K562 (cell line): Measurements from ENCODE around the gene NOL4L. TPM values are rescaled to one million over a fixed set of nuclear protein-coding genes. Genes with fewer than 3 reads are reported as not detected.

Experiments
- ATAC-seq: fragments of 200-7000 bp; cut with Tn5 transposase; 3 replicates; pipeline ENCODE4 v1.9.1; 2020; ENCODE audit warnings: moderate library complexity
- BruUV-seq: library from RNA; stranded (reverse); fragments of 400-500 nt; replicated peaks from 2 replicates; lab custom pipeline; 2021; lab: Mats Ljungman, UMichigan
- CTCF ChIA-PET: fragments of 300-600 bp; formaldehyde crosslinking; extraction: SDS; loops from one replicate; lab custom pipeline; 2021; ENCODE audit warnings: low intra/inter-chr PET ratio; lab: Yijun Ruan, JAX
- POLR2A ChIA-PET: fragments of 300-600, 350-650 bp; sonication (Branson Sonifier 250); formaldehyde crosslinking; extraction: SDS; loops from one replicate; lab custom pipeline; 2021; ENCODE audit warnings: antibody characterized with exemption, inconsistent platforms; lab: Yijun Ruan, JAX
- DNase-seq, 4 experiments: peaks; one replicate each; pipeline versions ENCODE4 v3.0.0 to v3.0.0-alpha.2; 2011 to 2018; ENCODE audit warnings: low spot score in 3 of 4, mixed read lengths in 3 of 4; ENCODE audit errors: extremely low read depth in 1 of 4
- FAIRE-seq: peaks from 2 replicates; lab custom pipeline; 2011; peaks lifted over from hg19 to GRCh38; lab: Jason Lieb, UNC
- H2AFZ ChIP-seq: 2 replicates; pipeline ENCODE4 v1.6.0; 2011; ENCODE audit warnings: low read depth, low read length, control low read depth, inconsistent platforms
- H3K27ac ChIP-seq: fragments of 200-600 bp; 3 replicates; pipeline ENCODE4 v1.8.0; 2011; ENCODE audit warnings: low read depth, mild to moderate bottlenecking, control low read depth, inconsistent platforms, low read length, moderate library complexity, mixed read lengths; ENCODE audit errors: extremely low read depth
- H3K27me3 ChIP-seq, 2 experiments: fragments of 300-600 bp in 1 of 2; 2 replicates in 1 of 2; 3 replicates in 1 of 2; pipeline versions ENCODE4 v1.6.0 to v1.8.0; 2011; ENCODE audit warnings: inconsistent platforms in 2 of 2, low read length in 2 of 2, mild to moderate bottlenecking in 1 of 2, mixed read lengths in 1 of 2, moderate library complexity in 1 of 2; ENCODE audit not compliant: control insufficient read depth in 2 of 2, insufficient read depth in 2 of 2
- H3K36me3 ChIP-seq: fragments of 300-600 bp; 3 replicates; pipeline ENCODE4 v1.8.0; 2011; ENCODE audit warnings: mild to moderate bottlenecking, low read length, inconsistent platforms; ENCODE audit not compliant: control insufficient read depth, insufficient read depth
- H3K4me1 ChIP-seq, 2 experiments: fragments of 200-600 bp in 1 of 2; replicated peaks in 1 of 2; 2 replicates in 1 of 2; 3 replicates in 1 of 2; pipeline versions ENCODE4 v1.5.1 to v1.8.0; 2011; ENCODE audit warnings: inconsistent platforms in 2 of 2, low read length in 2 of 2, mild to moderate bottlenecking in 1 of 2, mixed read lengths in 1 of 2, moderate library complexity in 1 of 2; ENCODE audit not compliant: control insufficient read depth in 2 of 2, insufficient read depth in 2 of 2
- H3K4me2 ChIP-seq: 2 replicates; pipeline ENCODE4 v1.6.1; 2011; ENCODE audit warnings: low read length, control low read depth, inconsistent platforms, mixed read lengths; ENCODE audit not compliant: insufficient read depth
- H3K4me3 ChIP-seq: fragments of 200-600 bp; sonication (generic), shearing (Covaris generic); 2 replicates; pipeline ENCODE4 v1.5.1; 2016; ENCODE audit warnings: control low read depth, inconsistent platforms
- H3K79me2 ChIP-seq: fragments of 200-600 bp; 3 replicates; pipeline ENCODE4 v1.8.0; 2011; ENCODE audit warnings: low read length, inconsistent platforms; ENCODE audit not compliant: control insufficient read depth, insufficient read depth
- H3K9ac ChIP-seq, 2 experiments: 2 replicates each; pipeline versions ENCODE4 v1.6.0 to v1.6.1; 2011; ENCODE audit warnings: low read depth in 2 of 2, low read length in 2 of 2, control low read depth in 1 of 2, inconsistent platforms in 1 of 2, mild to moderate bottlenecking in 1 of 2, mixed read lengths in 1 of 2; ENCODE audit not compliant: insufficient read depth in 1 of 2
- H3K9me1 ChIP-seq: one replicate; pipeline ENCODE4 v1.6.0; 2011; ENCODE audit warnings: inconsistent platforms, mild to moderate bottlenecking, low read length, moderate library complexity; ENCODE audit not compliant: control insufficient read depth, insufficient read depth
- H3K9me3 ChIP-seq: replicated peaks from 2 replicates; pipeline ENCODE4 v1.5.1; 2011; ENCODE audit warnings: low read depth, low read length, inconsistent platforms; ENCODE audit not compliant: control insufficient read depth, insufficient read depth
- H4K20me1 ChIP-seq: replicated peaks from 2 replicates; pipeline ENCODE4 v1.6.1; 2011; ENCODE audit warnings: low read length, inconsistent platforms, mixed read lengths; ENCODE audit not compliant: control insufficient read depth, insufficient read depth
- MCM5 ChIP-seq: fragments of 450-650 bp; IDR thresholded peaks from 2 replicates; pipeline ENCODE4 v1.6.1; 2016; ENCODE audit warnings: low read depth
- WGBS: fragments of 100-300 bp; shearing (Covaris generic); methylation state at CpG from one replicate; pipeline ENCODE4 v1.1.6; 2016; ENCODE audit warnings: low coverage, mixed read lengths; ENCODE audit not compliant: insufficient coverage; ENCODE audit errors: missing lambda C conversion rate; 5-methylcytosine and 5-hydroxymethylcytosine counted together
- in situ Hi-C: fragments of 300-500 bp; cut with MboI; formaldehyde crosslinking; loops from 4 replicates; pipeline ENCODE4 v1.15.0; 2018; ENCODE audit warnings: inconsistent platforms, mixed read lengths
- intact Hi-C: fragments of 100-400 bp; cut with micrococcal nuclease; formaldehyde crosslinking; loops from 2 replicates; pipeline ENCODE4 v1.14.2; 2022
- polyA plus RNA-seq, 8 experiments: library from polyadenylated mRNA; depleted of rRNA in 4 of 8; stranded (reverse) in 5 of 8; unstranded in 3 of 8; fragments of >200 nt; fragmentation: Nextera tagmentation in 2 of 8; fragmentation: Illumina TruSeq in 1 of 8; extraction: Ambion mirVana in 2 of 8; extraction: Trizol in 1 of 8; gene quantifications; 2 replicates each; pipeline versions ENCODE4 v1.2.1 to v1.2.3, GENCODE V29; 2011 to 2014; ENCODE audit warnings: inconsistent platforms in 1 of 8, missing spikeins in 1 of 8
- total RNA-seq, 7 experiments: library from RNA; depleted of rRNA in 6 of 7; stranded (reverse); fragments of >200 nt in 6 of 7; fragmentation: Illumina TruSeq in 2 of 7; extraction: Trizol in 2 of 7; gene quantifications; 2 replicates each; pipeline versions ENCODE4 v1.2.1 to v1.2.3, GENCODE V29; 2011 to 2021; ENCODE audit warnings: low replicate concordance in 1 of 7
- TF ChIP-seq, protein P1 (sequence below), 3 experiments: fragments of 200-800 bp in 1 of 3; sonication (Bioruptor generic) in 1 of 3; sonication (generic) in 1 of 3; formaldehyde crosslinking in 1 of 3; IDR thresholded peaks; 2 replicates each; pipeline versions ENCODE4 v1.6.1 to v1.8.0; 2016 to 2022; ENCODE audit warnings: mild to moderate bottlenecking in 2 of 3, missing compliant biosample characterization in 2 of 3, missing genetic modification characterization in 2 of 3, missing genetic modification reagents in 1 of 3

The NOL4L gene
- total and polyA plus RNA-seq, 9 of the 15 experiments (the other 6 are each of a cell fraction or from before 2014, with no cell fraction given), result 5.1 to 36.2 (median 13.6) TPM

DNA sequence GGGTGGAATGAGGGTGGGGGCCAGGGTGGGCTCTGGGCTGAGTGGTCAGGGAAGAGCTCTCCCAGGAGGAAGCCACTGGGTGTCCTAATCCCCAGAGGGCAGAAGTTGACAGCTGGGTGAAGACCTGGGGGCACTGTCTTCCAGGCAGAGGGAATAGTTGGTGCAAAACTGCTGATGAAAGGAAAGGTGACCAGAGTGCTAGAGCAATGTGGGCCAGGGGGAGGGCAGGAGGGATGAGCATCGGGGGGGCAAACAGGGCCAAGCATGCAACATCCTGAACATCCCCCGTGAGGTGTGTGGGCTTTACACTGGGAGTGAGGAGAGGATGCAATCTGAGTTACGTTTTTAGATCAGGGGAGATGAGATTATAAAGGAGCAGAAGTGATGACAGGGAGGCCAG lies 97.8 kb downstream of the NOL4L start:
- H3K27me3 ChIP-seq, result no peaks in the 10 kb centered on the region
- in situ Hi-C loops, result no loop called here
- peaks cover 30% of the 10 kb centered on the region for H3K36me3 ChIP-seq
- no peak for FAIRE-seq
- no peak overlapping the region for H3K27ac ChIP-seq
- H3K9me1 ChIP-seq, result no peaks in the 10 kb centered on the region
- H3K4me2 ChIP-seq, result no peak overlapping the region
- TF ChIP-seq, protein P1, sequence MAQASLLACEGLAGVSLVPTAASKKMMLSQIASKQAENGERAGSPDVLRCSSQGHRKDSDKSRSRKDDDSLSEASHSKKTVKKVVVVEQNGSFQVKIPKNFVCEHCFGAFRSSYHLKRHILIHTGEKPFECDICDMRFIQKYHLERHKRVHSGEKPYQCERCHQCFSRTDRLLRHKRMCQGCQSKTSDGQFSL (CRISPR knock-in tag; IDR thresholded peaks at IDR 0.05), result 0 out of 2 replicates have a peak, but pooled peaks have one; percentile 37
- TF ChIP-seq, protein P1 (tag; IDR thresholded peaks at IDR 0.05), result no peak
- TF ChIP-seq MCM5, result no peak
- H3K4me3 ChIP-seq, result no peak overlapping the region
- H3K79me2 ChIP-seq, result peaks cover 4% of the 10 kb centered on the region; the same call in 2 of the 3 replicates
- no TSS peak for BruUV-seq
- no peak overlapping the region for H2AFZ ChIP-seq
- H3K9ac ChIP-seq, result no peak overlapping the region; a peak in 1 of 4 replicates
- no peak for ATAC-seq
- H4K20me1 ChIP-seq, result no peaks in the 10 kb centered on the region
- H3K4me1 ChIP-seq, result peaks cover 0 to 14% of the 10 kb centered on the region in 2 experiments; a peak in 3 of 5 replicates
- CTCF ChIA-PET, result no interaction called here
- 58% methylated on average over 3 of the region's 3 CpGs for WGBS
- DNase-seq, result no peak
- POLR2A ChIA-PET, result no interaction called here
- no peaks in the 10 kb centered on the region for H3K9me3 ChIP-seq
- intact Hi-C loops, result no loop called here
